Measurements from ENCODE around the gene OLFM1.
"Not testable (repeated sequence)": the region's sequence is repeated elsewhere in the genome, so short reads cannot be mapped to it uniquely, and the experiment has no call there.

The OLFM1 gene

DNA sequence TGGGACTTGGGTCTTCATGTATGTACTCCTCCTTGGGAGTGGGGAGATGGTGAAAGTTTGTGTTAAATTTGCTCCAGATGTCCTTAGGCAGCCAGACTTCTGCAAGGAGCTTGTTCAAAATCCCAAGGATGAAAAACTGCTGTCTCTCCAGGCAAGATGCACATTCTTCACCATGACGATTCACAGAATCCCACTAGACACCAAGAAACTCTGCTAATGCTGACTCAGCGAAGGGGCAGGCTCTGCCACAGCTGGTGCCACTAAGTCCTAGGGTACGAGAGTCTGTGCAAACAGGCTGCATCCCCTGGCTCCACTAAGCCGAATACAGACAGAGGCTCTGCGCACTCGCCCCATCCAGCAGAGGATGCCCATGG is 71.1 kb downstream of the OLFM1 start:
- DNase-seq = no peak

DNA sequence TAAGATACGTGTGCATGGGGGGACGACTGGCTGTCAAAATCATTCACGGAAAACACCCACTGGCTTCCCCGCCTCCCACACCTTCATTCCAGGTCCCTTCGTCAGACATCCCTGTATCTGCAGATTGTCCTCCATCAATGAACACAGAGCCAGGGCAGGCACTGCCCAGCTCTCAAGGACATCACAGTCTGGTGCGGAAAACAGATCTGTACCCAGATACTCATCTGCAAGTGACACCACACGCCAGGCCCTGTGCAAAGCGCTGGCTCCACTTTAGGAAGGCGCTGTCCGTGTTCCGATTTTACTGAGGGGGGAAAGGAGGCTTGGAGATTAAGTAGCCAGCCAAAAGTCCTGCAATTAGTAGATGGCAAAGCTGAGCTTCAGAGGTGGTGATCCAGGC is 72.3 kb downstream of the OLFM1 start:
- DNase-seq = no peak

GRCh38 chr9:135160862-135161261 is 73.4 kb downstream of the OLFM1 start:
- DNase-seq = no peak

DNA sequence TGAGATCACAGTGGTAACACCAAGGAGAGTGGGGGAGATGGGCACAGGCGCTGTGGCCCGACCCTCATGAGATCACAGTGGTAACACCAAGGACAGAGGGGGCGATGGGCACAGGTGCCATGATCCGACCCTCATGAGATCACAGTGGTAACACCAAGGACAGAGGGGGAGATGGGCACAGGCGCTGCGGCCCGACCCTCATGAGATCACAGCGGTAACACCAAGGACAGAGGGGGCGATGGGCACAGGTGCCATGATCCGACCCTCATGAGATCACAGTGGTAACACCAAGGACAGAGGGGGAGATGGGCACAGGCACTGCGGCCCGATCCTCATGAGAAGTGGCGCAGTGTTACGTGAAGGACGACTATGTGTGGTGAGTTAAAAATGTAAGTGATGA is 75.1 kb downstream of the OLFM1 start:
- DNase-seq = not testable (repeated sequence)

DNA sequence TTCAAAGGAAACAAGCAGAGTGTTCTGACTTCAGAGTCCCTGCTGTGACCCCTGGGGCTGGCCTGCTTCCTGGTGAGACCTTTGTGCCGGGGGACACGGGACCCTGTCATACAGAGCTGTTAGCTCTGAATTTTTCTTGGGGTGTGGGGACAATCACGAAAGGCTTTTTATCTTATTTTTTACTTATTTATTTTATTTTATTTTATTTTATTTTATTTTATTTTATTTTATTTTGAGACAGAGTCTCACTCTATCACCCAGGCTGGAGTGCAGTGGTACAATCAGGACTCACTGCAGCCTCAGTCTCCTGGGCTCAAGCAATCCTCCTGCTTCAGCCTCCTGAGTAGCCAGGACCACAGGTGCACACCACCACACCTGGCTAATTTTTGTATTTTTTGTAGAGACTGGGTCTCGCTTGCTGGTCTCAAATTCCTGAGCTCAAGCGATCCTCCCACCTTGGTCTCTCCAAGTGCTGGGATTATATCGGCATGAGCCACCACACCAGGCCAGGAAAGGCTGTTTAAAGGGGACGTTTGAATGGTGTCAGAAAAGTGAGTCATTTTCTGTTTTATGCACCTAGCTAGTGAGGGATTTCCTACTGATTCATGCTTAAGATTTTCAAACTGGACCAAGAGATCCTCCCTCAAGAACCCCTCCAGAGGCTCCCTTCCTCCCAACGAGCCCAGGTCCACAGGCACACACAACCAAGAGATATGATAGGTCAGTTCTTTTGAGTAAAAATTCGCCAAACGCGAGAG is 75.7 kb downstream of the OLFM1 start:
- no peak for DNase-seq

DNA sequence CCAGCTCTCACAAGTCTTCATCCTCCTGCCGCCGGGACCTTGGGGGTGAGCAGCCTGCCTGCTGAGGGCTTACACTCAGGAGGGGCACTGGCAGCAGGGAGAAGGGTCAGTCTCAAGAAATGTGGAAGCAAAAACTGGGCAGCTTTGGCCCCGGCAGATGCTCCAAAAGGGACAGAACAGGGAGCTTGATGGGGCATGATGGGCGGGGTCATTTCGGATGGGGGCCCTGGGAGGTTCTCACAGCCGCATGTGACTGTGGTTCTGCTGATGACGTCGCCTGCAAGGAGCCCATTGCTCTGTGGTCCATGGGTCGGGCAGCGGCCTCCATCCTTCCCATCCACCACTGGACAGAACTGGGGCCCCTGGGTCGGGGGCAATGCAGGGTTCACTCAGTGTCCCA is 76.6 kb downstream of the OLFM1 start:
- DNase-seq = no peak

DNA sequence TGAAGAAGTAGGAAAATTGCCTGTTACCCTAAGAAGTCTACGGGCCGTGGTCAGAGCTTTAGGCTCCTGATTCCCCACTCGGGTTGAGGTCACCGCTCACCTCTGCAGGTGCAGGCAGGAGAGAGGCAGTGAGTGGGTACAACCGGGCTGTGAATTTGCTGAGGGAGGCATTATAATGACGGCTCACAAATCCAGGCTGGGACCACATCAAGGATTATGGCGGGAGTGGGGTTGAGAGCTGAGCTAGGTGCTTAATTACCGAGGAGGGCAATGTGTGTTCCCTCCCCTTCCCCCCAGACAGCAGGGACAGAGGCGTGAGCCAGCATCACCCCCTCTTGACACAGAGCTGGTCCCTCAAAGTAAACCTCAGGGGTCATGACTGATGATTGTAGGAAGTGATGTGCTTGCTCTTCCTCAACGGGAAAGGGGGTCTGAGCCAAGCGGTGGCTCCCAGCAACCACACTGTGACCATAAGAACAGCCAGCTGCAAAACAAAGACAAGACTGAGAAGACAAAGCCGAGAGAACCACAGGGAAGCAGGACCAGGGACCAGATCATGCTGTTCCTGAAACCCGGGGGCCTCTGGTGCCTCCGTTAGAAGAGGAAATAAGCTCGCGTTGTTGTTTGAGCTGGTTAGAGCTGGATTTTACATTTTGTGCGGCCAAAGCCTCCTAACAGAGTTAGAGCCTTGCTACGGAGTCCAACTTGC is 77.7 kb downstream of the OLFM1 start:
- DNase-seq = no peak

DNA sequence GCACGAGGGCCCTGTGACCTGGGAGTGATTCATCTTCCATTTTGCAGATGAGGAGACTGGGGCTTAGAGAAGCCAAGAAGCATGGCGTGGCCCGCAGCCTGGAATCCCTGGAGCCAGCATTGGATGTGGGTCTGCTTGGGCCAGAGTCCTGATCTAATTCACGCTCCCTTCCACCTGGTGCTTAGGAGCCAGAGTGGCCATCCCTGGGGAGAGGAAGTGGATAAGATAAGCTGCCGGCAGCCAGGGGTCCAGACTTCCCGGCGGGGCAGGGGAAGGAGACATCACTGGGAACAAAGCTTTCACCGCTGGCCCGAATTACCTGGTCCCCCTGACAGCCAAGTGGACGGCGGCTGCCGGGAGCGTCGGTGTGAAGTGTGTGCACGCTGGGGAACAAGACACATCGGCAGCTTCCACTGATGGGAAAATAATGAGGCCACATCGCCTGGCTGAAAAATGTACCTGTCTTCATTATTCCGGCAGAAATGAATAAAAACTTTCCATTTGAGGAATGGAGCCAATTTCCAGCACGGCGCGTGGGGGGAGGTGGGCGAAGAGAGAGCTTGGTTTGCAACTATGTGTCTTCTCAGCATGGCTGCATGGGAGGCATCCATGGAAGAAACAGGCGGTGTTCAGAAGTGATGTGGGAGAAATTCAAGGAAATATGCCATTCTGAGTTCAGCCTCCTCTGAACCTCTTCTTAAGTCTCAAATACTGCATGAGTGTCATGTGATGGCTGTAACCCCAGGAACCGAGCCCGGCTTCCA is 78.5 kb downstream of the OLFM1 start:
- no peak for DNase-seq

GRCh38 chr9:135166565-135166964 is 79.1 kb downstream of the OLFM1 start:
- DNase-seq = no peak

DNA sequence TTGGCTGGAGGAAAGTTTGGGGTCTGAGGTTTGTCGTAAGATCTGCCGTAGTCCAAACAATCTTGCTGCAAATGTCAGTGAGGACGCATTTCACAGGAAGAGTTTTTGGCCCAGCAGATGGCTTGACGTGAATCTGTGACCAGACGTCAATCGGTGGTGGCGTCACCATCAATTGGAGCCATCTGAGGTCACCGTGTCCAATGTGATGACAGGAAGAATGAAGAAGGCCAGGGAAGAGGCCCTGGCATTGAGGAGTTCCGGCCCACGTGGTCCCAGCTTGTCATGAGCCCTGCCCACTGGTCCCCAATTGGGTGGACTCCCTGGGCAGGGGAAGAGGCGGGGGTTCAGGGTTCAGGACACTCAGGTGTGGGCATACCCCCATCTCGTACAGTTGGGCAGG is 79.9 kb downstream of the OLFM1 start:
- no peak for DNase-seq

DNA sequence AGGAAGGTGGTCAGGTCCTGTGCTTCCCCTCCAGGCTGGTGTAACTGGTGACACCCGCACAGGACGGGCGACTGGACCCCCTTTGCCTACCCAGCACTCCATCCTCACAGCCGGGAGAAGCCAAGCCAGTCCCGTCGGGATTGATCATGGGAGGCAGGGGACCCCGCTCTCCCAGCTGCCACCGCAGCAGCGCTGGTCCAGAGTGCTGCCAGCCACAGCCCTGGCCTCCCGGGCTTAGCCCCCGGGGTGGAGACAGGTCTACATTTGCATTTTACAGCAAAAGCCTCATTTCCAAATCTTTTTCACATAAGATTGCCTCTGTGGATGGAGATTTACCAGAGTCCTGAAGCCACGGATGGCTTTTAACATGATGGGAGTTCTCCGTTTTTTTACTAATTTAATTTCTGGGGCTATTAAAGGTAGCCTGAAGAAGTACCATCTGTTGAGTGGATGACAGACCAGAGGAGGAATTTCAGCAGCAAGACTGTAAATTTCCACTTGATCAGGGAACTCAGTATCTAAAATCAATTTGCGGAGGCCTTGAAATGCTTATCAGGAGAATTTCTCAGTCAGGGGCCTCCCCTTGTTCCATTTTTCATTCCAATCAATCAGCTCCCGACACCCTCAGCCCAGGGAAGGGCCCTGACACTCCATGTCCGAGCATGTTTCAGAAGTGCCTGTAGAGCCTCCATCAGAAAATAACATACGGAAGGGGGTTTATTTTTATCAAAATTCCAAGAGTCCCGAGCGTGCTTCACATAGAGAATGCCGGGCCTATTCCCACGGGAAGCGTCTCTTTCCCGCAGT is 80.6 kb downstream of the OLFM1 start:
- no peak for DNase-seq

GRCh38 chr9:135169709-135170226 is 82.3 kb downstream of the OLFM1 start:
- no peak for DNase-seq

- no peak for DNase-seq
Observed at GRCh38 chr9:135170535-135170934, 83.1 kb downstream of the OLFM1 start.
